Measurements from ENCODE around the gene ADAMTS4. TPM values are rescaled to one million over a fixed set of nuclear protein-coding genes. Genes with fewer than 3 reads are reported as not detected.

ADAMTS4 gene
- total RNA-seq, 6 experiments from 2014 or later, result 3.4 to 8.3 (median 6.5) TPM

- Mint-ChIP-seq H3K4me3 (no peak overlapping the region), H3K9me3 (no peaks in the 10 kb centered on the region), H3K27ac (no peak overlapping the region), H3K4me1 (ENCODE audit: low read depth) (peaks cover 29% of the 10 kb centered on the region), H3K36me3 (ENCODE audit: low read depth) (no peaks in the 10 kb centered on the region), H3K27me3 (ENCODE audit: insufficient read depth) (peaks cover 3% of the 10 kb centered on the region)
- DNase-seq, result no peak
- no peak for TF ChIP-seq CTCF (IDR thresholded peaks at IDR 0.05)
Observed at GRCh38 chr1:161223805-161224694, 25.2 kb upstream of the ADAMTS4 start.

- Mint-ChIP-seq H3K4me3 (no peak overlapping the region), H3K27ac (no peak overlapping the region), H3K4me1 (ENCODE audit: low read depth) (peaks cover 26% of the 10 kb centered on the region), H3K9me3 (no peaks in the 10 kb centered on the region), H3K36me3 (ENCODE audit: low read depth) (no peaks in the 10 kb centered on the region), H3K27me3 (ENCODE audit: insufficient read depth) (peaks cover 3% of the 10 kb centered on the region)
- no peak for DNase-seq
- no peak for TF ChIP-seq CTCF (IDR thresholded peaks at IDR 0.05)
Observed at GRCh38 chr1:161222175-161223019, 23.5 kb upstream of the ADAMTS4 start.

GRCh38 chr1:161220002-161220401 is 21.1 kb upstream of the ADAMTS4 start:
- no peaks in the 10 kb centered on the region for H3K9me3 Mint-ChIP-seq
- no peaks in the 10 kb centered on the region; the same call in 1 of the 2 replicates for H3K36me3 Mint-ChIP-seq (ENCODE audit: low read depth)
- H3K4me3 Mint-ChIP-seq, result no peak overlapping the region
- H3K27me3 Mint-ChIP-seq (ENCODE audit: insufficient read depth), result peaks cover 3% of the 10 kb centered on the region; the same call in 1 of the 2 replicates
- H3K27ac Mint-ChIP-seq, result no peak overlapping the region
- no peak for TF ChIP-seq CTCF (IDR thresholded peaks at IDR 0.05)
- peaks cover 26% of the 10 kb centered on the region for H3K4me1 Mint-ChIP-seq (ENCODE audit: low read depth)
- no peak for DNase-seq

GRCh38 chr1:161219078-161219892 is 20.4 kb upstream of the ADAMTS4 start:
- H3K27ac Mint-ChIP-seq, result no peak overlapping the region
- H3K4me3 Mint-ChIP-seq, result no peak overlapping the region
- H3K4me1 Mint-ChIP-seq (ENCODE audit: low read depth), result peaks cover 25% of the 10 kb centered on the region
- DNase-seq, result no peak
- H3K9me3 Mint-ChIP-seq, result no peaks in the 10 kb centered on the region
- peaks cover 4% of the 10 kb centered on the region; the same call in 1 of the 2 replicates for H3K36me3 Mint-ChIP-seq (ENCODE audit: low read depth)
- TF ChIP-seq CTCF (IDR thresholded peaks at IDR 0.05), result no peak
- peaks cover 3% of the 10 kb centered on the region; the same call in 1 of the 2 replicates for H3K27me3 Mint-ChIP-seq (ENCODE audit: insufficient read depth)

Data from HFFc6 (cell line).